ENCODE measurements around the gene PMF1.

PMF1 gene

GRCh38 chr1:156238248-156238647 is 25.4 kb downstream of the PMF1 start:
- DNase-seq (ENCODE audit: low spot score), result no peak

DNA sequence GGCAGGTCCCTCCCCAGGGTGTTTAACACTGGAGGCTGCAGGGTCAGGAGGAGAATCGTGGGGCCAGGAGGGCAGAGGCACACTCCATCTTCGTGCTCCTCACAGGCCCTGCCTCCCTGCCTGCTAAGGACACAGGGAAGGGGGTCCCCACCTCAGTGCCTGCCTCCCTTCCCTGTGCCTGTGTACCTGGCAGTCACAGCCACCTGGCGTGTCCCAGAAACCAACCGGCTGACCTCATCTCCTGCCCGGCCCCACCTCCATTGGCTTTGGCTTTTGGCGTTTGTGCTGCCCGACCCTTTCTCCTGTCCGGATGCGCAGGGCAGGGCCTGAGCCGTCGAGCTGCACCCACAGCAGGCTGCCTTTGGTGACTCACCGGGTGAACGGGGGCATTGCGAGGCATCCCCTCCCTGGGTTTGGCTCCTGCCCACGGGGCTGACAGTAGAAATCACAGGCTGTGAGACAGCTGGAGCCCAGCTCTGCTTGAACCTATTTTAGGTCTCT is 28.6 kb downstream of the PMF1 start:
- DNase-seq (ENCODE audit: low spot score), result no peak

DNA sequence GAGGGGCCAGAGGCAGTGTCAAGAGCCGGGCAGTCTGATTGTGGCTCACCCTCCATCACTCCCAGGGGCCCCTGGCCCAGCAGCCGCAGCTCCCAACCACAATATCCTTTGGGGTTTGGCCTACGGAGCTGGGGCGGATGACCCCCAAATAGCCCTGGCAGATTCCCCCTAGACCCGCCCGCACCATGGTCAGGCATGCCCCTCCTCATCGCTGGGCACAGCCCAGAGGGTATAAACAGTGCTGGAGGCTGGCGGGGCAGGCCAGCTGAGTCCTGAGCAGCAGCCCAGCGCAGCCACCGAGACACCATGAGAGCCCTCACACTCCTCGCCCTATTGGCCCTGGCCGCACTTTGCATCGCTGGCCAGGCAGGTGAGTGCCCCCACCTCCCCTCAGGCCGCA is 29.1 kb downstream of the PMF1 start, which contains the start of gene BGLAP:
Gene BGLAP, plus strand, starts transcription at position 259 of the 400 bp plus-strand sequence. Its CDS starts 48 bp downstream, at position 307.
- DNase-seq (ENCODE audit: low spot score), result no peak

DNA sequence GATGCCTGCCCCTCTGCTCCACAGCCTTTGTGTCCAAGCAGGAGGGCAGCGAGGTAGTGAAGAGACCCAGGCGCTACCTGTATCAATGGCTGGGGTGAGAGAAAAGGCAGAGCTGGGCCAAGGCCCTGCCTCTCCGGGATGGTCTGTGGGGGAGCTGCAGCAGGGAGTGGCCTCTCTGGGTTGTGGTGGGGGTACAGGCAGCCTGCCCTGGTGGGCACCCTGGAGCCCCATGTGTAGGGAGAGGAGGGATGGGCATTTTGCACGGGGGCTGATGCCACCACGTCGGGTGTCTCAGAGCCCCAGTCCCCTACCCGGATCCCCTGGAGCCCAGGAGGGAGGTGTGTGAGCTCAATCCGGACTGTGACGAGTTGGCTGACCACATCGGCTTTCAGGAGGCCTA is 29.9 kb downstream of the PMF1 start:
- DNase-seq (ENCODE audit: low spot score), result no peak

DNA sequence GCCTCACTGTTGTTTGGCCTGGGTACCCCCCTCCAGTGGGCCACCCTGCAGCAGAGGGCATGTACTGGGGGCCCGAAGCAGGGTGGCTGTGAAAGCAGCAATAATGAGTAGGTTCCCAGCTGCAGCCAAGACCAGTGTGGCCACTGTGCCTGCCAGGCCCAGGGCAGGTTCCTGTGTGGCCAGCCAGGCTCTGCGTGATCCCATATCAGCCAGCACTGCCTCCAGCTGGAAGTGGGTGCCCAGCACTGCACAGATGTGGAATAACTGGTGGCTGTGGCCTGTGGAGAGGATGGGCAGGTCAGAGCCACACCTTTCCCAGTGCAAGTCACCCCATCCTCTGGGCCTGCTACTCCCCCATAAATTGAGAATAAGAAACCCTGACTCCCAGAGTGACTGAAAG is 31.3 kb downstream of the PMF1 start:
- no peak for DNase-seq (ENCODE audit: low spot score)

GRCh38 chr1:156244712-156245111 is 31.9 kb downstream of the PMF1 start:
- DNase-seq (ENCODE audit: low spot score), result no peak

- DNase-seq (ENCODE audit: low spot score), result no peak
Observed at GRCh38 chr1:156245451-156246232, 32.8 kb downstream of the PMF1 start.

DNA sequence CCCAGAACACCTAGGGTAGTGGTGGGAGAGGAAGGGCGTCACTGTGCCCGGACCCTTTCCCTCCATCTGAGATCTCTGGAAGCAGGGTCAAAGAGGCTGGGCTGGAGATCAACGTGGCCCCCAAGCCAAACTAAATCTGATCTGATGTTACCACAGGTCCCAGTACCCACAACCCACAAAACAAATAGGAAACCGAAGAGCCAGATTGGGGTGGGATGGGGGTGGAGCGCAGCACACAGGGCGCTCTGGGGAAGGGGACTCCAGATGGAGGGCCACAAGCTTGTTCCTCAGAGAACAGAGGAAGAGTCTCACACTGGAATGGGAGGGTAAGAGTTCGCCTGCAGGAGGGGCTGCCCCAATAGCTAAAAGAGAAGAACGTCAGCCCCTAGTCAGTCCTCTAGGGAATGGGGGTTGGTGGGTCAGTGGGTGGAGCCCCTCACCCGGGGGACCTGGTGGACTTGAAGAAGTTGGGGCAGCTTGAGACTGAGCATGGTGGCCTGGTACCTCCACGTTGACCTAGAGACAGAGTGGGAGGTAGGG is 33.5 kb downstream of the PMF1 start:
- no peak for DNase-seq (ENCODE audit: low spot score)

DNA sequence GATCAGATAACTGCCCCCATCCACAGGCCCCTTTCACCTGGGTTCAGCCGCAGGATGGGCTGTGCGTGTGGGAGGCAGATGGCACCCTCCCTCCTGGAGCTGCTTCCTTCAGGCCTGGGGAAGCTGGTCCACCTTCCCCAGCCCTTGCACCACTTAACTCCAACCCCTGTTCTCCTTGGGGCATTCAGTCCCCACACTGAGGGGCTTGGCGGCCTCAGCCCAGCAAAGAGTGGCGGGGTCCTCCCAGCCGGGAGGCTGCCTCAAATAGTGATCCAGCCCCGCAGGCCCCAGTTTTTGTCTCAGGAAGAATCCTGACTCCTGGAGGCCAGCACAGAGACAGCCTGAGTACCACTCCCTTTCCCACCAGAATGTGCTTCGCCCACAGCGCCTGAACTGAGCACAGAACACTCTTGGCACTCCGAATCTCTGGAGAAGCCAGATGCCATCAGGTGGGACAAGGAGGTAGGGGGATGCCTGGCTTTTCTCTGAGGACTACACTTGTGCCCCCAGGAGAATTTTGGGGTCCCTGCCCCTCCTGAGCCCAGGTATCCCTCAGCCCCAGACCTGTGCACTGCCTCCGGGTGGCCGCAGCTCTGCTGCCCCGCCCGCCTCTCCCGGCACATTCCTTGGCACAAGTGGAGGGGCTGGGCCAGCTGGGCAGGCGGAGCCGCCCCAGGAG is 34.1 kb downstream of the PMF1 start:
- peak; percentile 57 for DNase-seq (ENCODE audit: low spot score)

DNA sequence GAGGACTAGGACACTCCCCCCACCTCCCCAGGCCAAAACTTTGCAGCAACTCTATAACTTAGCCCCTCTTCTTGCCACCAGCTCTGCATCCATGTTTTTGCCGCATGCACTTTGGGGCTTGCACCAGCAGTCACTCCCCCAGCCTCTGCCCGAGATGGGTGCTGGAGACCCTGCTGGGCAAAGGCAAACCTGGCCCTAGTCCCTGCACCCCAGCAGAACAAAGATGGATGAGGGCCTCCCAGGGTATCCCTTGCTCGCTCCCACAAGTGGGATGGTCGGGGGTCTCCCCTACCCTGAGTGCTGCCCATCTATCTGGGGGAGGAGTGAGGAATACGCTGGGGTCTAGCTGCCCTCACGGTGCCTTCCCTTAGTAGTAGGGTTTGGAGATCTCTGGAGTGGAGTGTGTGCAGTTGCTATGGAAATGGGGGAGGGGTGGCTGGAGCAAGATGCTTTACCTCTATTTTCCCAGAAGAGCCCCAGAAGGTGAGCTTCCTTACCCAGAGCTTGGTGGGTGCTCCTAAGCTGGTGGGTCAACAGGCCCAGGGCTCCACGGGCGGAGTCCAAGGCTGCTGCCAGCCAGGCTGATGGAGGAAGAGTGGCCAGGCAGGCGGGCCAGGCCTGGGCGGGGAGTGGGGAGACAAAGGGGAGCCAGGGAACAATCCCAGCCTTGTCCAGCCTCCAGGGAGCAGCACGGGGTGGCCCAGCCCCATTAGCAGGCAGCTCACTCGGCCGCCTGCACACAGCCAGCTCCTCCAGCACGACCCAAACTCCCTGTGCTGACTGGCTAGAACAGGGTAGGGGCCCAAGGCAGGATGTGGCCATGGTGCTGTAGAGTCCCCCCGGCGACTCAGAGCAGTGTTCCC is 34.9 kb downstream of the PMF1 start, which contains the start of gene PAQR6:
Gene PAQR6, minus strand, starts transcription at position 597 of the 863 bp plus-strand sequence. CDS start 1,325 bp downstream, outside the sequence.
- DNase-seq (ENCODE audit: low spot score), result peak; percentile 98

- DNase-seq (ENCODE audit: low spot score), result no peak
Observed at GRCh38 chr1:156248323-156248683, 35.5 kb downstream of the PMF1 start.

- no peak for DNase-seq (ENCODE audit: low spot score)
Observed at GRCh38 chr1:156249593-156249992, 36.8 kb downstream of the PMF1 start.

GRCh38 chr1:156251527-156251926 is 38.7 kb downstream of the PMF1 start:
- DNase-seq (ENCODE audit: low spot score), result peak; percentile 52

DNA sequence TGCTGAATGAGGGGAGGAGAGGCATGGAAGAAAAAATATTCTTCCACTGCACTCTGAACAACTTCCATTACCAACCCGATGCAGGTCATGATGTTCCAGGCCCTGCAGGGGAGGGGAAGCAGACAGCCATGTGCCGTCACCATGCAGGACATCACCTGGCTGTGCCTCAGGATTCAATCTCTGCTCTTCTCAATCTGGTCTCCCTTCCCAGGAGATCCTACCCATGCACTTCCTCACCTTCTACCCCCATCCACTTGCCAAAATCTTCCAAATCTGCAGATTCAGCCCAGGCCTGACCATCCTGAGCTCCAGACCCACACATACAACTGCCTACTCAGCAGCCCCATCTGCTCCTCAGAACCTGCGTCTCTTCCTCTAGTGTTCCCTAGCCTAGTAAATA is 40.8 kb downstream of the PMF1 start:
- DNase-seq (ENCODE audit: low spot score), result no peak

GRCh38 chr1:156257711-156258110 is 44.9 kb downstream of the PMF1 start:
- no peak for DNase-seq (ENCODE audit: low spot score)

DNA sequence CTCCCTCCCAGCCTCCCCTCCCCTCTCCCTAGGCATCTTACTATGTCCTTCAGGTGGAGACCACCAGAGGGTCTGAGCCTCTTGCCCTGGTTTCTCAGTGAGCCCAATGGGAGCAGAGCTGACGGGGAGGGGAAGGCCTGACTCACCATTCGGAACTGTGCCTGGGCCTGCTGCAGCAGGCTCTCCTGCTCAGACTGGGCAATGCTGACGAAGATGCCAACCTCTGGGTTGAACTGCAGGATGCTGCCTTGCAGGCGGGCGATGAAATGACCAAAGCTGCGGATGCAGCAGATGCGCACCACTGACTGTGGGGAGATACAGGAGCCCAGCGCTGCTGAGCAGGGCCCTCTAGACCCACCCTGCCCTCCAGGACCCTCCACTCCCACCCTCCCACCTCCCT is 46.1 kb downstream of the PMF1 start:
- no peak for DNase-seq (ENCODE audit: low spot score)

DNA sequence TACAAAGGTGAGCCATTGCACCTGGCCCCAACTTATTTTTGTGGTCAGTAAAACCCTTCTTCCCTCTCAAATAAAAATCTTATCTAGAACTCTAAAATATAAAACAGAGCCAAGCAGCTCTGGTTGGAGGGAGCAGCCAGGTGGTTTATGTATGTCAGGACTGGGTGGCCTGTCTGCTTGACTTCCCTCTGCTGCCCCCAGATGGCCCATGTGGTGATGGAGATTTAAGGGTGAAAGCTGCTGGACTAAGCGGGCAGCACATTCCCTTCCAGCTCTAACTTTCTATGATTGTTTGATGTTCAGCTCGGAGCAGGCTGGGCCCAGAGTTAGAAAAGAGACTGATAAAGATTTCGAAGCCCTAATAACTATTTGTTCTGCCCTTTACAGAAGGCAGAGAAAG is 47.0 kb downstream of the PMF1 start:
- DNase-seq (ENCODE audit: low spot score), result peak; percentile 74

- DNase-seq (ENCODE audit: low spot score), result peak; percentile 53
Observed at GRCh38 chr1:156260896-156261295, 48.1 kb downstream of the PMF1 start.

GRCh38 chr1:156262461-156263287 is 49.9 kb downstream of the PMF1 start:
- no peak for DNase-seq (ENCODE audit: low spot score)

DNA sequence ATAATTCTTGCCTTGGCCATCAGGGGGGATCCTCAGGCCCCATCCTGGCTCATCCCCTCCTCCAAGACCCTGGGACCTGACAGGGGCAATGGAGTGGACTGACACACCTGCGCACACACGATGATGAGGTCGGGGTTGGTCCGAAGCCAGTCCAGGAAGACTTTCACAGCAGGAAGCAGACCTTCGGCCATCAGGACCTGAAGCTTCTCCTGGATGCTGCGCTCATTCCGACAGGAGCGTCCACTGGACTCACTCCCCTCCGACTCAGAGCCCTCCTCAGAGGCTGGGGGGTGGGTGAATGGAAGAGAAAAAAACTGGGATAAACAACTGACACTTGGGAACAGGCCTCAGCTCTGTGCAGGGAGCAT is 50.5 kb downstream of the PMF1 start:
- DNase-seq (ENCODE audit: low spot score), result no peak

DNA sequence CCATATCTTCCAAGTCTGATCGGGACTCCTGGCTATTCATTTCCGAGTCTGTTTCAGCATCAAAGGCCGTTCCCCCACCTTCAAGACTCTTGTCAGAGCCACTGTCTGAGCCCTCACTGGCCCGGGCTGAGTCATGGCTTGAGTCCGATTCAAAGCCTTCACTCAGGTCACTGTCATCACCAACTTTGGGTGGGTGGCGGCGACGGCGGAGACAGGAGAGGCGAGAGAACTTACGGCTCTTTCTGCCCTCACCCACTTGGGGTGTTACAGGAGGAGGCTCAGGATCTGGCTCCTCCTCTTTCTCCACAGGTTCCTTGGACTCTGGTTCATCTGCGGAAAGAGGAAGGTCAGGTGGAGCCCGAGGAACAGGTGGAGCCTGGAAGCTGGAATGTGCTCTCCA is 53.2 kb downstream of the PMF1 start:
- no peak for DNase-seq (ENCODE audit: low spot score)

All from Ammon's horn (tissue), 1 donor.